ENCODE data around the gene GPRC5C. TPM values are rescaled to one million over a fixed set of nuclear protein-coding genes. Genes with fewer than 3 reads are reported as not detected.

Gene GPRC5C
- total and polyA plus RNA-seq, 9 of the 15 experiments (the other 6 are each of a cell fraction or from before 2014, with no cell fraction given), result 0.28 to 9.0 (median 4.1) TPM

DNA sequence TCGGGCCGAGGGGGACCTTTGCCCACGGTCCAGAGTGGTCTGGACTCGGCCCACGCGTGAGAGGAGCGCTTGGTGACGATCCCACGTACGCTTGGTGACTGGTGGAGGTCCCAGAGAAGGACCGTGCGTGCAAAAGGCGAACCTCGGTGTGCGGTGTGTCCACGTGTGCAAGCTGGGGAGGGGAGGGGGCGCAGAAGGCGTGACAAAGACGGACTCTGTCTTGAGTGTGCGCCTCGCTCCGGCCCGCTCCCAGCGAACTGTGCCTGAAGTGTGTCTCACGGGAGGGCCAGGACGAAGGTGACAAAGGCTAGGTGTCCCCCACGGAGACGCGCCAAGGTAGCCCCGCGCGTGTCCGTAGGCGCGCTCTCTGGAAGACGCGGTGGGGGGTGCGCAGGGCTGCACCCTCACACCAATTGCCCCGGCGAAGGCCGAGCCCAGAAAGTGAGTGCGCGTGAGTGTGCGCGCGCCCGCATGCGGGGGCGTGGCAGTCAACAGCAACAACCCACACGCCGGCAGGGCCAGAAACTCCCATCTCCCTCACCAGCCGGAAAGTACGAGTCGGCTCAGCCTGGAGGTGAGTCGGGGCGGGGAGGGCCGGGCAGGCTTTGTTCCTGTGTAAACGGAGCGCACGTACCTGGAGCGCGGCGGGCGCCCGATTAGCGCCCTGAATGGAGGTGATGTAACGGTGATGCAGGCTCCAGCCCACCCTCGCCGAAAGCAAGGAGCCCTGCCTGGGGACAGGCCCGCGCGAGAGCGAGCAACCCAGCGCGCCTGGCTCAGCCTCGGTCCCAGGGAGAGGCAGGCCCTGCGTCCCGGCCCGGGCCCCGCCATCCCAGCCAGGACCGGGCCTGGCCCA, at the start of gene GPRC5C (continued):
- TF ChIP-seq MTA1 (IDR thresholded peaks at IDR 0.05; ENCODE audit: borderline replicate concordance) (no peak), KDM5B (IDR thresholded peaks at IDR 0.05; ENCODE audit: insufficient replicate concordance, low read depth, low read length) (peak; percentile 74), ID3 (CRISPR knock-in tag; IDR thresholded peaks at IDR 0.05) (no peak), ID3 (tag; IDR thresholded peaks at IDR 0.05) (no peak; the same call in 1 of the 2 replicates), SAFB (IDR thresholded peaks at IDR 0.05; ENCODE audit: borderline replicate concordance, low read depth, low read length) (peak; percentile 44; the same call in 1 of the 2 replicates), GTF2A2 (tag; IDR thresholded peaks at IDR 0.05) (no peak), ZNF324 (CRISPR knock-in tag; IDR thresholded peaks at IDR 0.05) (0 out of 2 replicates have a peak, but pooled peaks have one; percentile 17), POLR2B (IDR thresholded peaks at IDR 0.05; ENCODE audit: low read depth, partially characterized antibody) (no peak), CREB1 (IDR thresholded peaks at IDR 0.05) (no peak), CREB1 (CRISPR knock-in tag; IDR thresholded peaks at IDR 0.05) (peak; percentile 54; the same call in 1 of the 2 replicates), USF1 (CRISPR knock-in tag; IDR thresholded peaks at IDR 0.05) (peak; percentile 52; the same call in 1 of the 2 replicates)
- TF ChIP-seq, protein P1, sequence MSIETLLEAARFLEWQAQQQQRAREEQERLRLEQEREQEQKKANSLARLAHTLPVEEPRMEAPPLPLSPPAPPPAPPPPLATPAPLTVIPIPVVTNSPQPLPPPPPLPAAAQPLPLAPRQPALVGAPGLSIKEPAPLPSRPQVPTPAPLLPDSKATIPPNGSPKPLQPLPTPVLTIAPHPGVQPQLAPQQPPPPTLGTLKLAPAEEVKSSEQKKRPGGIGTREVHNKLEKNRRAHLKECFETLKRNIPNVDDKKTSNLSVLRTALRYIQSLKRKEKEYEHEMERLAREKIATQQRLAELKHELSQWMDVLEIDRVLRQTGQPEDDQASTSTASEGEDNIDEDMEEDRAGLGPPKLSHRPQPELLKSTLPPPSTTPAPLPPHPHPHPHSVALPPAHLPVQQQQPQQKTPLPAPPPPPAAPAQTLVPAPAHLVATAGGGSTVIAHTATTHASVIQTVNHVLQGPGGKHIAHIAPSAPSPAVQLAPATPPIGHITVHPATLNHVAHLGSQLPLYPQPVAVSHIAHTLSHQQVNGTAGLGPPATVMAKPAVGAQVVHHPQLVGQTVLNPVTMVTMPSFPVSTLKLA (conservative IDR thresholded peaks at IDR 0.05), result peak; percentile 50 to 71; a peak in 3 of 4 replicates
- TF ChIP-seq, protein P2, sequence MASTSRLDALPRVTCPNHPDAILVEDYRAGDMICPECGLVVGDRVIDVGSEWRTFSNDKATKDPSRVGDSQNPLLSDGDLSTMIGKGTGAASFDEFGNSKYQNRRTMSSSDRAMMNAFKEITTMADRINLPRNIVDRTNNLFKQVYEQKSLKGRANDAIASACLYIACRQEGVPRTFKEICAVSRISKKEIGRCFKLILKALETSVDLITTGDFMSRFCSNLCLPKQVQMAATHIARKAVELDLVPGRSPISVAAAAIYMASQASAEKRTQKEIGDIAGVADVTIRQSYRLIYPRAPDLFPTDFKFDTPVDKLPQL (IDR thresholded peaks at IDR 0.05; ENCODE audit: extremely low read depth, insufficient read length), result no peak
- TF ChIP-seq, protein P3, sequence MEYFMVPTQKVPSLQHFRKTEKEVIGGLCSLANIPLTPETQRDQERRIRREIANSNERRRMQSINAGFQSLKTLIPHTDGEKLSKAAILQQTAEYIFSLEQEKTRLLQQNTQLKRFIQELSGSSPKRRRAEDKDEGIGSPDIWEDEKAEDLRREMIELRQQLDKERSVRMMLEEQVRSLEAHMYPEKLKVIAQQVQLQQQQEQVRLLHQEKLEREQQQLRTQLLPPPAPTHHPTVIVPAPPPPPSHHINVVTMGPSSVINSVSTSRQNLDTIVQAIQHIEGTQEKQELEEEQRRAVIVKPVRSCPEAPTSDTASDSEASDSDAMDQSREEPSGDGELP (CRISPR knock-in tag; IDR thresholded peaks at IDR 0.05; ENCODE audit: borderline replicate concordance), result peak; percentile 47; the same call in 1 of the 2 replicates
- TF ChIP-seq, protein P4, sequence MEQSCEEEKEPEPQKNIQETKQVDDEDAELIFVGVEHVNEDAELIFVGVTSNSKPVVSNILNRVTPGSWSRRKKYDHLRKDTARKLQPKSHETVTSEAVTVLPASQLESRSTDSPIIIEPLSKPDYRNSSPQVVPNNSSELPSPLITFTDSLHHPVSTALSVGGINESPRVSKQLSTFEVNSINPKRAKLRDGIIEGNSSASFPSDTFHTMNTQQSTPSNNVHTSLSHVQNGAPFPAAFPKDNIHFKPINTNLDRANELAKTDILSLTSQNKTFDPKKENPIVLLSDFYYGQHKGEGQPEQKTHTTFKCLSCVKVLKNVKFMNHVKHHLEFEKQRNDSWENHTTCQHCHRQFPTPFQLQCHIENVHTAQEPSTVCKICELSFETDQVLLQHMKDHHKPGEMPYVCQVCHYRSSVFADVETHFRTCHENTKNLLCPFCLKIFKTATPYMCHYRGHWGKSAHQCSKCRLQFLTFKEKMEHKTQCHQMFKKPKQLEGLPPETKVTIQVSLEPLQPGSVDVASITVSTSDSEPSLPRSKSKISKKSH (CRISPR knock-in tag; IDR thresholded peaks at IDR 0.05), result no peak
- TF ChIP-seq, protein P5, sequence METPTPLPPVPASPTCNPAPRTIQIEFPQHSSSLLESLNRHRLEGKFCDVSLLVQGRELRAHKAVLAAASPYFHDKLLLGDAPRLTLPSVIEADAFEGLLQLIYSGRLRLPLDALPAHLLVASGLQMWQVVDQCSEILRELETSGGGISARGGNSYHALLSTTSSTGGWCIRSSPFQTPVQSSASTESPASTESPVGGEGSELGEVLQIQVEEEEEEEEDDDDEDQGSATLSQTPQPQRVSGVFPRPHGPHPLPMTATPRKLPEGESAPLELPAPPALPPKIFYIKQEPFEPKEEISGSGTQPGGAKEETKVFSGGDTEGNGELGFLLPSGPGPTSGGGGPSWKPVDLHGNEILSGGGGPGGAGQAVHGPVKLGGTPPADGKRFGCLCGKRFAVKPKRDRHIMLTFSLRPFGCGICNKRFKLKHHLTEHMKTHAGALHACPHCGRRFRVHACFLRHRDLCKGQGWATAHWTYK (CRISPR knock-in tag; IDR thresholded peaks at IDR 0.05), result peak; percentile 70
- TF ChIP-seq, protein P6, sequence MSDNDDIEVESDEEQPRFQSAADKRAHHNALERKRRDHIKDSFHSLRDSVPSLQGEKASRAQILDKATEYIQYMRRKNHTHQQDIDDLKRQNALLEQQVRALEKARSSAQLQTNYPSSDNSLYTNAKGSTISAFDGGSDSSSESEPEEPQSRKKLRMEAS (CRISPR knock-in tag; IDR thresholded peaks at IDR 0.05), result peak; percentile 64
